ENCODE results near the gene DUSP19.
"Not testable (repeated sequence)": the region's sequence is repeated elsewhere in the genome, so short reads cannot be mapped to it uniquely, and the experiment has no call there.

DUSP19 gene, protein sequence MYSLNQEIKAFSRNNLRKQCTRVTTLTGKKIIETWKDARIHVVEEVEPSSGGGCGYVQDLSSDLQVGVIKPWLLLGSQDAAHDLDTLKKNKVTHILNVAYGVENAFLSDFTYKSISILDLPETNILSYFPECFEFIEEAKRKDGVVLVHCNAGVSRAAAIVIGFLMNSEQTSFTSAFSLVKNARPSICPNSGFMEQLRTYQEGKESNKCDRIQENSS
- 2.1 to 2.7 reads per million in 2 experiments for total RNA-seq

DNA sequence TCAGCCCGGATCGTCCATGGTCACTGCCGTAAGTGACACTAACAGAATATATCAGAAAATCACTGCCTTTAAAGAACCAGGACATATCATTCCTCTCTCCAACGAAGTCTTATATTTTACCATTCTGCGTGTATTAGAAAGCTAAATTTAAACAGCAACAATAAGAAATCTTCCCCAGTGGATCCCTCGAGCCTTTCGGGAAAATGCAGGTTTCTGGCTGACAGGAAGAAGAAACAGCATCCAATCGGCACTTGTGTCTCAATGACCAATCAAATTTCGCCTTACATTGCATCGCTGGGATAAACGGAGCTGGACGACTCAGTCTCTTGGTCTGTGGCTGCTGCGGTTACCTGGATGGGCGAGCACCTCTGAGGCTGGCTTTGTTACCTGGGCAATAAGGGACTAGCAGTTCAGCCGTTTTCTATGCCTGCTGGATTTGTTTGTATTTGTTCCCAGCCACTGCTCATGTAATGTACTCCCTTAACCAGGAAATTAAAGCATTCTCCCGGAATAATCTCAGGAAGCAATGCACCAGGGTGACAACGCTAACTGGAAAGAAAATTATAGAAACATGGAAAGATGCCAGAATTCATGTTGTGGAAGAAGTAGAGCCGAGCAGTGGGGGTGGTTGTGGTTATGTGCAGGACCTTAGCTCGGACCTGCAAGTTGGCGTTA, at the start of gene DUSP19:
TSS of gene DUSP19 (plus strand) at position 284 of the 675 bp plus-strand sequence. CDS start at position 471, 187 bp downstream.
- peak; percentile 70 for DNase-seq (ENCODE audit: low read depth)

DNA sequence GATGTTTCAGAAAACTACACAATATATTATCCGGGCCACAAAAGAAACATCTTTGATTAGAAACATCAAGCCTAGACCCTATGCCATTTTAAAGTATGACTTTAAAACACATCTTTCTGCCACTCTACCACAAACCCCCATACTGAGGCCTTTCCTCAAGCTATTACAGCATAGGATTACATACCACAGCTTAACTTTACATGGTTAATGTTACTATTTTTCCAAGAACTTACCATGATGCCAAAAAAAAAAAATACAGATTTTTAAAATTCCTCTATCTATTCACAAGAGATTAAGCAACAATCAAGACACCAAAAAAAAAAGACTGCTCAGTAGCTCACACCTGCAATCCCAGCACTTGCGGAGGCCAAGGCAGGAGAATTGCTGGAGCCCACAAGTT, 49.3 kb upstream of the DUSP19 start:
- no peak for DNase-seq (ENCODE audit: low read depth)

DNA sequence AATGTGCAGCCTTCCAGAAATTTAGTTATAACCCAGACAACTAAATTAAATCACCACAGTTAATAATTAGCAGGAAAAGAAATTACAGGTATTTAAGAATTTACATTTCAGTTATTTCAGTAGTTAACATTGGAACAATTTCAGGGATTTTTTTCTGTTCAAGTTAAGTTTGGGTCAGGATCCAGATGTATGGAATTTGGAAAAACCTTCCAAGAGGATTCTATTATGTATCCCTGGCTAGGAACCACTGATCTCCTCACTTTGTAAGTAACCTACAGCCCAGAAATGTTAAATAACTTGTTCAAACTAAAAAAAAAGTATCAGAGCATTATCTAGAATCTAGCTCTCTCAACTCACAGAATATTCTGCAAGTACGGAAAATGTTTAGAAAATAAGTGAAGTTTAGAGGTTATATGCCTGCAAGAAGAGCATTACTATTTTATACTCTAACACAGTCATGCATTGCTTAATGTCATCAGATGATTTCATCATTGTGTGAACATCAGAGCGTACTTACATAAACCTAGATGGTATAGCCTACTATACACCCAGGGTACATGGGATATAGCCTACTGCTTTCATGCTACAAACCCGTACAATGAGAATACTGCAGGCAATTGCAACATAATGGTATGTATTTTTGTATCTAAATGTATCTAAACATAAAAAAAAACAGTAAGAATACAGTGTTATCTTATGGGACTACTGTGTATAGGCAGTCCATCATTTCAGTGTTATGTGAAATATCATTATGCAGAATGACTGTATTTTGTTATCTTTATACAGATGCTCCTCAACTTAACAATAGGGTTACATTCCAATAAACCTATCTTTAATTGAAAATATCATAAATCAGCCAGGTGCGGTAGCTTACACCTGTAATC, 46.4 kb upstream of the DUSP19 start:
- DNase-seq (ENCODE audit: low read depth), result no peak

DNA sequence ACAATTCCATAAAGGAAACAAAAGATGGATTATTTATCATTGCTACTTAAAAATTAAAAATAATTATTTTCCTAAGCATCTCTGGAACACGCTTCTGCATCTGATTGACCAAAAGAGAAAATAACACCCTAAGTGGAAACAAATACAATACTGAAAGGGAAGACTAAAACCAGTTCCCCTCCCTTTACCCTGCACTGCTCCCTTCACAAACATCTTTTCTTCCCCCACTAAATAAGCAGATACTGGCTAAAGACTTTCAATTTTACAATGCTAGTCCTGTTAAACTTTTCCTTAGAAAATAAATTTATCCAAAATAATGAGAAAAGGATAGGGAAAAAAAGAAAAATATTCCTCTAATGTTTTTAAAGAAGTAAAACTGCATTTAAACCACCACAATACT, 44.6 kb upstream of the DUSP19 start:
- DNase-seq (ENCODE audit: low read depth), result no peak

DNA sequence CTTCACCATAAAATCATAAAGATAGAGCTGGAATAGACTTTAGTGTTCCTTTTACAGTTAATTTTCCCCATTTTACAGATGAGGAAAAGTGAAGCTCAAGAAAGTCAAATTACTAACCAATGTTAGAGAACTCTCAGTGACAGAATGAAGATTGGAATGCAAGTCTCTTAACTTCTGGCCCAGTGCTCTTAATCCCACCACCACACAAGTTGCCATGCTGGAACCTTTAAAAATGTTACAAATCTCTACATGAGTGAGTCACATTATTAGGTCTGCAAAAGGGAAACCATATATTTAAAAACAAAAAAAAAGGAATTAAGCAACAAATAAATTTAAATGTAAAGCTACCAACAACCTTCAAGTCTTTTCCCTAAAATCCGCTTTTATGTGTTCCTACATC, 43.7 kb upstream of the DUSP19 start:
- no peak for DNase-seq (ENCODE audit: low read depth)

DNA sequence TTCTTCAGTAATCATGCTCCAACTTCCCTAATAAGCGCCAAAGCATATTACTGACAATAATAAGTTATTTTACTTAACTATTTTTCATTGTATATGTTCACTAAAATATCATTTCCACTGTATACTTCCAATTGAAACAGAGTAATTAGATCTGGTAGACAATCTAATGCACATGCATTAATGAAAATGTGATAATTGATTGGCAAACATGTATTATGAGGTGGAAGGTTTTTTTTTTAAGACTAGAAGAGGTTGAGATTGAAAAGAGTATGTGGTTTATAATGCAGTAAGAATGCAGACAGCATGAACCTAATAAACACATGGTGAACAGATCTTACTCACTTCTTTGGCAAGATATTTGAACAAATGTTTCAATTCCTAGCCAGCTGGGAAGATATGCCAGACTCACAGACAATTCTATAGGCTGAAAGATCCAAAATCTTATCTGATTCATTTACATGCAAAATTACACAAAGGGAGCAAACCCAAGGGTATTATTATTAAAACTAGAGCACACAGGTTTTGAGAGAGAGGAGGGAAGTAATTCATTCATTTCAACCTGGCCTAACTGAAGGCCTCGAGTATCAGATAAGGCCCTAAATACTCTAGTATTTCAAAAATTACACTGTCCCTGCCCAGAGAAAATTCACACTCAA, 43.1 kb upstream of the DUSP19 start:
- no peak for DNase-seq (ENCODE audit: low read depth)

DNA sequence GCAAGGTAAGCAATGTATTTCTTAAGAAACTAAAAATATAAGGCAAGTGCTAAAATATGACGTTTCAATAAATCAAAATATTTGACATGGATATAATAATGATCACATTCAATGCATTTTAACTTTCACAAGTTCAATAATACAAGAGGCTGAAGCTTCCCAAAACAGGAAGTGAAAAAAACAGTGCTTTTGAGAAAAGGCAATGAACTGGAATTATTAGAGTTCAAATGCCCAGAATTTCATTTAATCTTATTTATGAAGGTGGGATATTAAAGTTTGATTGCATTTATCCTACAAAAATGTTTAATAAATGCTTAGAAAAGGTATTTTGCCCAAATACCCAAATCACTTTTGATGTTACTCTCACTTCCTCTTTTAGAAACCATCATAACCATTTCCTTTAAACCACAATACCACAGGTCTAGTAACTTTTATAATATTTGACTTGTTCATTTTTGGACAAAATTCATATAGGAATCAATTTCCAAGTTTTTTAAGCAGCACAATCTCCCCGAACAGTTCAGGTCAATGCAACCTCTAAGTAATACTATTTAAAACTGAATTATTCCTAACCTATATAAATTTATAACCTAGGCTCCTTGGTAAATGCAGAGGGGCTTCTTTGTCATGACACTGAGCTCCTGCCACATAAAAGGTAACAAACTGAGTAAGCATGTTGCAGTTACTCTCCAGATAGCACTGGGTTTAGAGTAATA, 42.4 kb upstream of the DUSP19 start:
- no peak for DNase-seq (ENCODE audit: low read depth)

DNA sequence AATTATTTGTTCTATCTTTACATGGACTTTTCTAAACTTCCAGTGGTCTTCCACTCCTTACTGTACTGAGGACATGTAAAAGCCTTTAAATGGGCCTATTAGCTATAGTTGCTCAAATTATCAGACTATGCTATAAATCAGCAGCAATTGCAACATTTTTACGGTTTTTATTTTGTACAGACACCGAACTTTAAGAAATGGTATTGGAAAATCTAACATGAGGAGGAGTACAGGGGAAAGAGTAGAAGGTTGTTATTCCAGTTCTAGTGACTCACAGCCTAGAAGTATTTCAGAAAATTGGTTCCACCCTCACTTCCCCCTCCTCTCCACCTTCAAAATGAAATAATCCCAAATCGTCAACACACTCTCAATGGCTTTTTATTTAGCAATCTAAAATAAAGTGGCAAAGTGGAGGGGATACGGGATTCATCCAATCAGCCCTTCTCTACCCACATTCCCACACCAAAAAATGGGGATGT, 41.4 kb upstream of the DUSP19 start:
- no peak for DNase-seq (ENCODE audit: low read depth)

DNA sequence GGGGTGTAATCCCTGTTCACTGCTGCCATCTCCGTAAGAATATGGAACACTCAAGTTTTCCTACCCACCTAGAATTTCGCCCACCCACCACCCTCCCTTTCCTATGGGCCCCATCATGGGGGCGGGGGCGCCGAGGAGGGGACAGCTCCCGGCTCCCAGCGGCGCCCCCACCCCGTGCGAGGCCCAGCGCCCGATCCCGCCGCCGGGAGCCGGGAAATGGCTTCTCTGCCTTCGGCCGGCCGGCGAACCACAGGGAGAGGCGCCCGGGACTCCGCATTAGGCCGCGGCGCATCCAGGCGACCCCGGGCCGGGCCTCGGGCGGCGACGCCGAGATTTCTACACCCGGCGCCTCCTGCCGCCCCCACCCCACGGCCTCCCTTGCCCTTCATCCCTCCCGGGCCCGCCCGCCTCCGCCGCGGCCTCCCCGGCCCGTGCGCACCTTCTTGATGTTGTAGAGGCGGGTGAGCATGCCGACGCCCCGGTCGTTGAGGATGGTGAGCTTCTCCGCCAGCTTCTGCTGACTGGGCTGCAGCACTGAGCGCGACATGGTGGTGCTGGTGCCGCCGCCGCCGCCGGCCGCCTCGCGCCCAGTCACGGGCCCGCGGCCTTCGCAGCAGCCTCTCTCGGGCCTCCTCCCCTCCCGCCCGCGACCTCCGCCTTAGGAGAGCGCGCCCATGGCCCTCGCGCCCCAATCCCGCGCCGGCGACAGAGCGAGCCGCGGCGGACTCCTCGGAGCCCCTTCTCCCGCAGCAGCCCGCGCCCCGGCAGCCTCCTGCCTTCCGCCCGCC, 40.8 kb upstream of the DUSP19 start:
- no peak for DNase-seq (ENCODE audit: low read depth)

DNA sequence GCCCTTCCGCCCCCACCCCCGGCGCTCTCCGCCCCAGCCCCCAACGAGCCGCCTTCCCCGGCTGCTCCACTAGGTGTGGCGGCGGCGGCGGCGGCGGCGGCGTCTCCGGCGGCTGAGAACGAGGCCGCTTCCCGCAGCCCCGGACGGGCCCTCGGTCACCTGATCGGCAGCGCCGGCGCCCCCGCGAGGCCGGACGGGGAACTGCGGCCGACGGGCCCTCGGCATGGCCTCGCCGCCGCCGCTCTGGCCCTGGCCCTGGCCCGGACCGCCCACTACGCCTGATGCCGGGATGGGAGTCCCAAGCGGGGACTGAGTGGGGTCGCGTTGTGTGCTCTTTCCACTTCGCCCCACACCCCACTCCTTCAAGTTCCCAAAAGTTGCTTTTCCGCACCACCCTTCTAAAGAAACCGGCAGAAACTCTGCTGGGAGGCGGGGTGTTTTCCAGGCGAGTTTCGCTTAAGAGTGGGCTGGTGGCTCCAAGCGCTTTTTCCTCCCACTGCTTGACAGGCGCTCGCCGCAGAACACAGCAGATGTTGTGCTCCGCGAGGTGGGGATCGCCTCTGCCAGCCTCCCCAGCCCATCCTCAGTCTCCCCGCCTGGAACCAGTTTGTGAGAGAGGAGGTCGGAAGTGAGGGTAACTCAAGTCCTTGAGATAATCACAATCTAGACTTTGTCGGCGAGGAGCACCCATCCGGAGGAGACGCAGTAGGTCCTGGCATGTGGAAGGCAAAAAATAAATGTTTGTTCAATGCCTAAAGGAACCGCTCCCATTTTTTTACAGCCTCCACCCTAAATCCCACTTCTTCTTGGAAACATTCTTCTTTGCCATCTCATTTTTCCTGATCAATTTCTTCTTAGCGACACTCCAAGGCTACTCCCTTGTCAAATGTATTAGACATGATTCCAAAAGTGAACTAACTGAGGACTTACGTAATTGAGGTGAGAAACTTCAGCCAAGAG, 39.9 kb upstream of the DUSP19 start, which contains the start of gene NCKAP1:
TSS of gene NCKAP1 (minus strand) at position 117 of the 960 bp plus-strand sequence. CDS start 358 bp downstream, outside the sequence.
- DNase-seq (ENCODE audit: low read depth), result peak; percentile 72

DNA sequence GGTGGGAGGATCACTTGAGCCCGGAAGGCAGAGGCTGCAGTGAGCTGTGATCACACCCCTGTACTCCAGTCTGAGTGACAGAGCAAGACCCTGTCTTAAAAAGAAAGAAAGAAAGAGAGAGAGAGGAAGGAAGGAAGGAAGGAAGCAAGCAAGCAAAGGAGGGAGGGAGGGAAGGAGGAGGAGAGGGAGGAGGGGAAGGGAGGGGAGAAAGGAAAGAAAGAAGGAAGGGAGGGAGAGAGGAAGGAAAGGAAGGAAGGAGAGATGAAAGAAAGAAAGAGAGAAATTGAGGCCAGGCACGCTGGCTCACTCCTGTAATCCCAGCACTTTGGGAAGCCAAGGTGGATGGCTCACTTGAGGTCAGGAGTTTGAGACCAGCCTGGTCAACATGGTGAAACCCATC, 37.9 kb upstream of the DUSP19 start:
- no peak for DNase-seq (ENCODE audit: low read depth)

DNA sequence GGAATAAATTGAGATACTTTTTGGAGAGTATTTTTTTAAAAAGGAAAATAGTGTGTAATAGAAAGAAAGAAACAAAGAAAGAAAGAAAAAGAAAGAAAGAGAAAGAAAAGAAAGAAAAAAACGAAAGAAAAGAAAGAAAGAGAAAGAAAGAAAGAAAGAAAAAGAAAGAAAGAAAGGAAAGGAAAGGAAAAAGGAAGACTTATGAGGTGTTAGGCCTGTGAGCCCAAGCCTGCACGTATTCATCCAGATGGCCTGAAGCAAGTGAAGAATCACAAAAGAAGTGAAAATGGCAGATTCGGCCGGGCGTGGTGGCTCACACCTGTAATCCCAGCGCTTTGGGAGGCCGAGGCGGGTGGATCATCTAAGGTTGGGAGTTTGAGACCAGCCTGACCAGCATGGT, 35.0 kb upstream of the DUSP19 start:
- DNase-seq (ENCODE audit: low read depth), result not testable (repeated sequence)

DNA sequence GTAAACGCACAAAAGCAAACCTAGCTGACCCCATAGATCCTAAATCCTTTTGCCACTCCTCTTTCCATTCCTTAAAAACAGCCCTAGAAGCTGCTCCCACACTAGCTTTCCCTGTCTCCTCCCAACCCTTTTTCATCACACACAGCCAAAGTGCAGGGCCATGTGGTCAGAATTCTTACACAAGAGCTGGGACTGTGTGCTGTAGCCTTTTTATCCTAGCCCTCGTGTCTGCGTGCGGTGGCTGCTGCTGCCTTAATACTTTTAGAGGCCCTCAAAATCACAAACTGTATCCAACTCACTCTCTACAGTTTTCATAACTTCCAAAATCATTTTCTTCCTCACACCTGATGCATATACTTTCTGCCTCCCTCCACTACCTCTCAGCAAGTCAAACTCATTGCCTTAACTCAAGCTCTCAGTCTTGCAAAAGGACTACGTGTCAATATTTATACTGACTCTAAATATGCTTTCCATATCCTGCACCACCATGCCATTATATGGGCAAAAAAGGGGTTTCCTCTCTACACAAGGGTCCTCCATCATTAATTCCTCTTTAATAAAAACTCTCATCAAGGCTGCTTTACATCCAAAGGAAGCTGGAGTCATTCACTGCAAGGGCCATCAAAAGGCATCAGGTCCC, 30.9 kb upstream of the DUSP19 start:
- not testable (repeated sequence) for DNase-seq (ENCODE audit: low read depth)

DNA sequence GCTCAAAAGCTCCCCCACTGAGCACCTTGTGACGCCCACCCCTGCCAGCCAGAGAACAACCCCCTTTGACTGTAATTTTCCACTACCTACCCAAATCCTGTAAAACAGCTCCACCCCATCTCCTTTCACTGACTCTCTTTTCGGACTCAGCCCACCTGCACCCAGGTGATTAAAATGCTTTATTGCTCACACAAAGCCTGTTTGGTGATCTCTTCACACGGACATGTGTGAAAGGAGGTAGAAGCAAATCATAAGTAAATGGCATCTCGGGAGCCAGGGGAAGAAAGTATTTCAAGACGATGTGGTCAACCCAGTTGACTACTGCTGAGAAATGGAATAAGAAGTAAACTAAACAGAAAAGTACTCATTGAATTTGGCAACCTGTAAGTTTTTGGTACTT, 29.1 kb upstream of the DUSP19 start:
- DNase-seq (ENCODE audit: low read depth), result no peak

DNA sequence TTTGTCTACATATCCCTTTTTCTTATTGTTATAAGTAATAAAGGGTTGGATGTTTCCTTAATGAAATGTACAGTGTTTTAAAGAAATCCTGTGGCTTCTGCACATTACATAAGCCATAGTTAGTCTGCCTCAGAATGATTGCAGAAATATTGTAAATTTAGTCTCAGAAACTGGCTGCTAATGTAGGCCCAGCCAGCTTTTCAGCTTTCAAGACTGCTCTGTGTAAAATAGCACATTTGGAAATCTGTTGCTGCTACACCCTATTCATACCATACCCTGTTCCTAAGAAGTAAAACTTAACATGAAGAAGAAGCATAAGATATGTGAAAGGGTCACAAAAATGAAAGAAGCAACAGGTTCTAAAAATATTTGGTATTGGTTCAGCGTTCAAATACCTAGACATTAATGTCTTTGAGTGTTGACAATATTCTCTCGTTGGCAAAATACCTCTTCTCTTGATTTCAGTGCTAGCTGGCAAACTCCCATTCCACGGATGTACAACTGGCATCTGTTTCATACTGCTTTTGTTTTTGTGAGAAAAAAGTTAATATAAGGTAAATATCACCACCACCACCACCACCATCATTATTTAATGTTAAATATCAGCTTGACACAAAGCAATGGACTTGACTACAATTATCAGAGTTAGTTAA, 21.1 kb upstream of the DUSP19 start:
- DNase-seq (ENCODE audit: low read depth), result no peak

DNA sequence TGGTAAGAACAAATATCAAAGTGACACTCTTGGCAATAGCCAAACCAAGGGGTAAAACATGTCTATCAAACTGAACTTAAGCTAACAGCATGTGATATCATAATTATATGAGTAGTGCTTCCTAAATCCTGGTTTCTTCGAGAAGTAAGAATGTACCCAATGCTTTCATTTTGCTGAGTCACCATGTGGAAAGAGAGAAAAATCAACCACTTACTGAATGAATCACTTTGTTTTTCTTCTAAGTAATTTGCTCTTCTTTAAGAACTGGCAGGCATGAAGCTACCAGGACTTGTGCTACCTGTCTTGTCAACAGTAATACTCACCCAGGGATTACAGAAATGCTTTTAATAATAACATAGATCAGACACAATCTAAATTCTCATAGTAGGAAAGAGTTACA, 19.0 kb upstream of the DUSP19 start:
- no peak for DNase-seq (ENCODE audit: low read depth)

DNA sequence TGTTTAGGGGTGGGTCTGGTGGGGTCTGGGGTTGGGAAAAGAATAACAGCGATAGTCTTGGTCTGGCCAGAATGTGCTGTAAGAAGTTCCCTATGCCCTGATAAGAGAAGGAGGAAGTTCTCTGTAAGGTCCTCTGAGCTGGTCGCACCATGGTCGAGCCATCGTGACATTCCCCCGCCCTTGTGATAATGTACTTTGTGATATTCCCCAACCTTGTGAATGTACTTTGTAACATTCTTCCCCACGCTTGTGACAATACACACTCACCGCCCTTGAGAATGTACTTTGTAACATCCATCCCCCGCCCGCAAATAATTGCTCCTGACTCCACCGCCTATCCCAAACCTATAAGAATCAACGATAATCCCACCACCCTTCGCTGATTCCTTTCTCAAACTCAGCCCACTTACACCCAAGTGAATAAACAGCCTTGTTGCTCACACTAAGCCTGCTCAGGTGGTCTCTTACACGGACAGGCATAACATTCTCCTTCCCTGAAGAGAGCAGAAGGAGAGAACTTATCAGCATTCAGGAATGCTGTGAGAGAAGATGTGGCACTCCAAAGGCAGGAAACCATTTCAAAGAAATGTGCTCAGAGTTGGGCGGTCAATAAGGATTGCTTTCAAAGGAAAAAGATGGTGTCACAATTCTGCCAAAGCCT, 17.8 kb upstream of the DUSP19 start:
- no peak for DNase-seq (ENCODE audit: low read depth)

DNA sequence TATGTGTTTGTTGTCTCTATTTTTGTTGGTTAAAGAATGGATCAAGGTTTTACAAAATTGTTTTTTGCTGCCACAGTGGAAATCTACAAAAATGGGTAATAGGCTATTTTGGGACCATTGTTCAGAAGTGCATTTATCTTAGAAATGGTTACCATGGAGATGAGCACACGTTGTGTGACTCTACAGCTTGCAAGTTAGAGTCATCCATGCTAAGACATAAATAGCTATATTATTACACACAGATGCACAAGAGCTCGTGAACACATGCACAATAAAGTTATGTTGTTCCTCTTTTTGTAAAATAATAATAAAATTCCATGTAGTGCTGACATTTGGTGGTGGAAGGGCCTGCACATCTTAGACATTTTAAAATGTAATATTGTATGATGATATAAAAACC, 15.5 kb upstream of the DUSP19 start:
- no peak for DNase-seq (ENCODE audit: low read depth)
